SK-N-MC (cell line): Measurements from ENCODE around the gene EXOSC6.
"Not testable (repeated sequence)": the region's sequence is repeated elsewhere in the genome, so short reads cannot be mapped to it uniquely, and the experiment has no call there.

Experiments
- DNase-seq: peaks from one replicate; pipeline ENCODE4 v3.0.0-alpha.2; 2011; ENCODE audit warnings: low read depth, low spot score
- H3K27ac ChIP-seq: fragments of 200-600 bp; sonication (generic); 2 replicates; pipeline ENCODE4 v1.5.1; 2016; ENCODE audit warnings: mixed run types
- H3K36me3 ChIP-seq: fragments of 200-600 bp; sonication (generic); 2 replicates; pipeline ENCODE4 v1.6.1; 2017; ENCODE audit warnings: antibody characterized with exemption, low read length, mixed read lengths; ENCODE audit not compliant: insufficient read depth
- H3K4me3 ChIP-seq: fragments of 200-600 bp; sonication (generic); 2 replicates; pipeline ENCODE4 v1.5.1; 2016
- H3K9ac ChIP-seq: fragments of 200-600 bp; sonication (generic); 2 replicates; pipeline ENCODE4 v1.8.0; 2017; ENCODE audit warnings: mixed run types, mixed read lengths; ENCODE audit not compliant: insufficient read length
- H3K9me3 ChIP-seq: fragments of 200-600 bp; sonication (generic); 2 replicates; pipeline ENCODE4 v1.6.1; 2017; ENCODE audit warnings: low read depth, mild to moderate bottlenecking, antibody characterized with exemption, low read length, moderate library complexity, mixed read lengths
- EZH2 ChIP-seq: fragments of 200-600 bp; sonication (generic); IDR thresholded peaks from one replicate; pipeline ENCODE4 v1.6.1; 2017; ENCODE audit warnings: antibody characterized with exemption
- FOXP2 ChIP-seq: optimal IDR thresholded peaks from 2 replicates; pipeline ENCODE3; 2011; ENCODE audit warnings: mild to moderate bottlenecking, moderate library complexity; ENCODE audit not compliant: insufficient read depth; ENCODE audit errors: extremely low read length, control extremely low read depth
- POLR2AphosphoS5 ChIP-seq: IDR thresholded peaks from 2 replicates; pipeline ENCODE4 v1.6.1; 2012; ENCODE audit warnings: mild to moderate bottlenecking, low read depth, low read length, borderline replicate concordance

EXOSC6 gene

GRCh38 chr16:70251629-70252354, at the start of gene EXOSC6:
Gene EXOSC6, minus strand, starts transcription at chr16:70251940. Its CDS starts 40 bp downstream, at chr16:70251900.
- H3K36me3 ChIP-seq: peaks cover 39% of the 10 kb centered on the region; the same call in 1 of the 2 replicates
- TF ChIP-seq POLR2AphosphoS5 (peak; percentile 94), EZH2 (no peak), FOXP2 (peak; percentile 60)
- no peaks in the 10 kb centered on the region for H3K9me3 ChIP-seq
- peak; percentile 32 for DNase-seq
- peak within 1 kb of the TSS; percentile 70 for H3K27ac ChIP-seq
- H3K4me3 ChIP-seq: peak within 1 kb of the TSS; percentile 79
- H3K9ac ChIP-seq: peak within 1 kb of the TSS; percentile 76

- no peak overlapping the region for H3K4me3 ChIP-seq
- peaks cover 3% of the 10 kb centered on the region; the same call in 1 of the 2 replicates for H3K36me3 ChIP-seq
- H3K9ac ChIP-seq: no peak overlapping the region
- no peak for DNase-seq
- H3K9me3 ChIP-seq: no peaks in the 10 kb centered on the region
- H3K27ac ChIP-seq: no peak overlapping the region
- TF ChIP-seq POLR2AphosphoS5 (no peak), EZH2 (no peak), FOXP2 (no peak)
These were observed 49.4 kb upstream of the EXOSC6 start for GRCh38 chr16:70301121-70301520.

GRCh38 chr16:70298988-70299938, 47.5 kb upstream of the EXOSC6 start, which contains the start of gene DDX19B:
Gene DDX19B, plus strand, starts transcription at chr16:70299186. Its CDS starts 112 bp downstream, at chr16:70299298.
- peak; percentile 62; the same call in 1 of the 2 replicates for TF ChIP-seq POLR2AphosphoS5
- TF ChIP-seq FOXP2: no peak
- peak within 1 kb of the TSS; percentile 83 for H3K9ac ChIP-seq
- no peak for DNase-seq

GRCh38 chr16:70295634-70296033, 43.9 kb upstream of the EXOSC6 start:
- DNase-seq: no peak
- Histone ChIP-seq H3K36me3 (no peaks in the 10 kb centered on the region), H3K9ac (no peak overlapping the region), H3K27ac (no peak overlapping the region), H3K9me3 (no peaks in the 10 kb centered on the region), H3K4me3 (no peak overlapping the region)
- TF ChIP-seq FOXP2: no peak
- no peak for TF ChIP-seq EZH2
- no peak for TF ChIP-seq POLR2AphosphoS5

More at GRCh38 chr16:70298988-70299938, 47.5 kb upstream of the EXOSC6 start, which contains the start of gene DDX19B:
- H3K4me3 ChIP-seq: peak within 1 kb of the TSS; percentile 81
- H3K36me3 ChIP-seq: peaks cover 3% of the 10 kb centered on the region; the same call in 1 of the 2 replicates
- H3K27ac ChIP-seq: peak within 1 kb of the TSS; percentile 50; the same call in 1 of the 2 replicates
- no peaks in the 10 kb centered on the region for H3K9me3 ChIP-seq

GRCh38 chr16:70294385-70295025, 42.8 kb upstream of the EXOSC6 start:
- no peak for DNase-seq
- H3K27ac ChIP-seq: no peak overlapping the region
- H3K4me3 ChIP-seq: no peak overlapping the region
- TF ChIP-seq EZH2 (no peak), POLR2AphosphoS5 (no peak), FOXP2 (no peak)
- no peaks in the 10 kb centered on the region for H3K9me3 ChIP-seq
- H3K36me3 ChIP-seq: no peaks in the 10 kb centered on the region
- H3K9ac ChIP-seq: no peak overlapping the region

- not testable (repeated sequence) for DNase-seq, H3K27ac ChIP-seq, H3K9me3 ChIP-seq, H3K36me3 ChIP-seq, H3K4me3 ChIP-seq, H3K9ac ChIP-seq
These were observed 40.4 kb upstream of the EXOSC6 start for GRCh38 chr16:70292148-70292547.

GRCh38 chr16:70290949-70291519, 39.3 kb upstream of the EXOSC6 start:
- no peaks in the 10 kb centered on the region; the same call in 1 of the 2 replicates for H3K36me3 ChIP-seq
- H3K9me3 ChIP-seq: no peaks in the 10 kb centered on the region
- TF ChIP-seq EZH2 (no peak), FOXP2 (no peak), POLR2AphosphoS5 (no peak)
- H3K9ac ChIP-seq: no peak overlapping the region
- H3K27ac ChIP-seq: 0 out of 2 replicates have a peak overlapping the region, but pooled peaks have one; percentile 14
- DNase-seq: no peak
- H3K4me3 ChIP-seq: no peak overlapping the region
